Activated T-helper 1 cell treated with Interleukin-2 at 50 U/mL for 16 hours (primary cell): ENCODE measurements around the gene COASY.
"Not testable (repeated sequence)": the region's sequence is repeated elsewhere in the genome, so short reads cannot be mapped to it uniquely, and the experiment has no call there.

Experiments
- DNase-seq: peaks from one replicate; pipeline ENCODE4 v3.0.0-alpha.2; 2020; ENCODE audit warnings: low read depth

Gene COASY

GRCh38 chr17:42531455-42532354, 30.2 kb upstream of the COASY start:
- DNase-seq, result peak; percentile 43

GRCh38 chr17:42535155-42536047, 26.5 kb upstream of the COASY start:
- no peak for DNase-seq

DNA sequence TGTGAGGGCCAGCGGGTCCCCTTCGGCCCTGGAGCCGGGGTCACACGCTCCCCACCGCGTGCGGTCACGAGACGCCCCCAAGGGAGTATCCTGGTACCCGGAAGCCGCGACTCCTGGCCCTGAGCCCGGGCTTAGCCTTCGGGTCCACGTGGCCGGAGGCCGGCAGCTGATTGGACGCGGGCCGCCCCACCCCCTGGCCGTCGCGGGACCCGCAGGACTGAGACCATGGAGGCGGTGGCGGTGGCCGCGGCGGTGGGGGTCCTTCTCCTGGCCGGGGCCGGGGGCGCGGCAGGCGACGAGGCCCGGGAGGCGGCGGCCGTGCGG, 25.9 kb upstream of the COASY start, which contains the start of gene NAGLU:
NAGLU (plus strand) TSS at position 194 of the 324 bp plus-strand sequence; CDS start at position 226, 32 bp downstream.
- DNase-seq, result peak; percentile 70

GRCh38 chr17:42536372-42537155, 25.4 kb upstream of the COASY start:
- DNase-seq, result peak; percentile 54

DNA sequence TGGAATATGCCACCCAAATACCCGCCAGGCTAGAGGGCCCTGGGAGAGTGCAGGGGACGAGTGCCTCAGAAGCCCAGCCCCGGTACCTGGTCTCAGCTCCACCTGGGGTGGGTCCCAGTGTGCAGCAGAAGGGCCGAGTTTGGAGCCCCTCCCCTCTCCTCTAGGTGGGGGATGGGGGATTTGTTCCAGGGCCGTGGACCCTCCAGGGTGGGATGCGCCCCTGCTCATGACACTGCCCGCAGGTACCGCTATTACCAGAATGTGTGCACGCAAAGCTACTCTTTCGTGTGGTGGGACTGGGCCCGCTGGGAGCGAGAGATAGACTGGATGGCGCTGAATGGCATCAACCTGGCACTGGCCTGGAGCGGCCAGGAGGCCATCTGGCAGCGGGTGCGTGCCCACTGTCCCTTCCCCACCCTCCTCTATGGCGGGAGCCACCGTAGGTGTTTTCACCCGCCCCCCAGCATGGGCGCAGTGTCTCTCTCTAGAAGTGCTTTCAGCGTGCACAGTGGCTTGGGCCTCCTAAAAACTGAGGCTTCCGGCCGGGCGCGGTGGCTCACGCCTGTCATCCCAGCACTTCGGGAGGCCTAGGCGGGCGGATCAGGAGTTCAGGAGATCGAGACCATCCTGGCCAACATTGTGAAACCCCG, 24.7 kb upstream of the COASY start:
- DNase-seq, result no peak

GRCh38 chr17:42537826-42538451, 24.0 kb upstream of the COASY start:
- no peak for DNase-seq

DNA sequence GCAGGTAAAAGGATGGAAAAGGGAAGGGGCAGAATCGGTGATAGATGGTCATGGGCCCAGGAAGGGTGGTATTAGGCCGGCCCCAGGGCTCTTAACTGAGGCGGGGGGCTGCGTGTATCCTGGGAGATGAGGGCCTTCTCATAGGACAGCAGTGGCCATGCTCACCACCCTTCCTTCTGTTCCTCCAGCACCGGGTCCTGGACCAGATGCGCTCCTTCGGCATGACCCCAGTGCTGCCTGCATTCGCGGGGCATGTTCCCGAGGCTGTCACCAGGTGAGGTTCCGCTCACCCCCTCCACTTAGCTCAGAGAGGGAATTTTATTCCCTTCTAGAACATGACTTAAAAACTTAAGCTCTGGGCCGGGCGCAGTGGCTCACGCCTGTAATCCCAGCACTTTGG, 23.5 kb upstream of the COASY start:
- no peak for DNase-seq

DNA sequence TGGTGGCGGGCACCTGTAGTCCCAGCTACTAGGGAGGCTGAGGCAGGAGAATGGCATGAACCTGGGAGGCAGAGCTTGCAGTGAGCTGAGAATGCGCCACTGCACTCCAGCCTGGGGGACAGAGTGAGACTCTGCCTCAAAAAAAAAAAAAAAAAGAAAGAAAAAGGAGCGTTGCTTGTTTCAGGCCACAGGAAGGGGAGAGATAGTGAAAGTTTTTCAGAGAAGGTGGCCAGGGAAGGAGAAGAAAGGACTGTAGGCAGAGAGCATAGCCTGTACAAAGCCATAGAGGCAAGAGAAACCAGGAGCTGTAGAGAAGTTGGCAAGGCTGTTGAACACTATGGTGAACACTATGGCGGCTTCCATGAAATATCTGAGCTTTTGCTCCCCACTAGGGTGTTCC, 21.4 kb upstream of the COASY start:
- not testable (repeated sequence) for DNase-seq

DNA sequence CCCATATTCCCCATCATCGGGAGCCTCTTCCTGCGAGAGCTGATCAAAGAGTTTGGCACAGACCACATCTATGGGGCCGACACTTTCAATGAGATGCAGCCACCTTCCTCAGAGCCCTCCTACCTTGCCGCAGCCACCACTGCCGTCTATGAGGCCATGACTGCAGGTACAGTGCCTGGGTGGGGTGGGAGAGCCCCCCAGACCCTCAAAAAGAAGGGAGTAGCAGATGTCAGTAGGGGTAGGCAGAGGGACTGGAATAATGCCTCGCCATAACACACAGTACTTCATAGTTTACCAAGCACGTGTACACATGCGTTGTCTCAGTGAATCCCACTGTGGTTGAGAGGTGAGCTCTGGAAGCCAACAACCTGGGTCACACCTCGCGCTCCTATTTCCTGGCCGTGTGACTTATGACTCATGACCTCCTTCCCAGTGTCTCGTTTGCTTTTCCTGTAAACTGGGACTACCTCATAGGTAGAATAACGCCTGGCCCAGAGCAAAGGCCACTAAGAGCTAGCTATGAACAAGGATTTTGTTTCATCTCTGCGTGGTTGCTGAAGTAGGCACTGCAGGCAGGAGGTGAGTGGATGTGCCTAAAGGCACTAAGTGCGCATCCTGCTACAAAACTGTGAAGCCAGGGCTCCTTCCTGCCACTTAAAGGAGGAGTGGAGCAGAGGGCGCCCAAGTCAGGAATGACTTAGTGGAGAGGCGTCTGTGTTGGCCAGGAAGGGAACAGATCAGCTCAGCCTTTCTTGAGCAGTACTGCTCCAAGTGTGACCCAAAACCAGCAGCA, 20.7 kb upstream of the COASY start:
- no peak for DNase-seq

GRCh38 chr17:42543190-42544079, 18.5 kb upstream of the COASY start:
- no peak for DNase-seq

- no peak for DNase-seq
Measured at GRCh38 chr17:42544874-42545283, 17.1 kb upstream of the COASY start.

GRCh38 chr17:42545755-42546505, 16.0 kb upstream of the COASY start:
- DNase-seq, result not testable (repeated sequence)

DNA sequence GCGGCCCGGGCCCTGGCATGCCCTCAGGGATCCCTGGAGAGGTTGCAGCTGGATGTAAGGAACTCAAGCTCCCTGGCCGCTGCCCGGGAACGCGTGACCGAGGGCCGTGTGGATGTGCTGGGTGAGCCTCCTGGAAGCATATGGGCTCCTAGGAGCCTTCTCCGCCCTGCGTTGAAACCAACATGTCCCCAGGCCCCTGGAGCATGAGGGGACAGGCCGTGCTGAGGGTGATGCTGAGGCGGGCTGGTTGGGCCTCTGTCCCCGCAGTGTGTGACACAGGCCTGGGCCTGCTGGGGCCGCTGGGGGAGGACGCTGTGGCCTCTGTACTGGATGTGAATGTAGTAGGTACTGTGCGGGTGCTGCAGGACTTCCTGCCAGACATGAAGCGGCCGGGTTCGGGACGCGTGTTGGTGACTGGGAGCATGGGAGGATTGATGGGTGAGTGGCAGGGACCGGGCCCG, 14.9 kb upstream of the COASY start:
- no peak for DNase-seq

GRCh38 chr17:42547698-42548069, 14.3 kb upstream of the COASY start:
- no peak for DNase-seq

DNA sequence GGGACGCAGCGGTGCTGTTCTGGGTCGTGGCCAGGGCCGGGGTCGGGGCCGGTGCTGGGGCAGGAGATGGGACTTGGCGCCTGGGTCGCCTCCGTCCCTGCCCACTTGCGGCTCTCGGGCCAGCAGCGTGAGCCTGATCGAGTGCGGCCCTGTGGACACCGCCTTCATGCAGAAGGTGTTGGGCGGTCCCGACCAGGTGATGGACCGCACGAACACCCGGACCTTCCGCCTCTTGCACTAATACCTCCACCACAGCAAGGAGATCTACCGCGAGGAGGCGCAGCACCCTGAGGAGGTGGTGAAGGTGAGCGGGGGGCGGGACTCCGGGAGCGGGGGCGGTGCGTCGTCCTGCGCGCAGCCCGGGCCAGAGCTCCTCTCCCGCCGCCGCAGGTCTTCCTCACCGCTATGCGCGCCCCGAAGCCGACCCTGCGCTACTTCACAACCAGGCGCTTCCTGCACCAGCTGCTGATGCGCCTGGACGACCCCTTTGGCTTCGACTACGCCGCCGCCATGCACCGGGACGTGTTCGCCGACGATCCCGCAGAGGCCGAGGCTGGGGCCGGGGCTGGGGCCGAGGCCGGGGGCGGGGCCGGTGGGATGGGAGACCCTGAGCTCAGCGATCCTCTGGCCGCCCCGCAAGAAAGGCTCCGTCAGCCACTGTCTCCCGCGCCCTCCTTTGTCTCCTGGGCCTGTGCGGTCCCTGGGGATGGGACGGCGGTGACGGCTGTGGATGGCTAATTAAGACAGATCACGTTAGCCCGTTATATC, 13.7 kb upstream of the COASY start:
- peak; percentile 70 for DNase-seq

DNA sequence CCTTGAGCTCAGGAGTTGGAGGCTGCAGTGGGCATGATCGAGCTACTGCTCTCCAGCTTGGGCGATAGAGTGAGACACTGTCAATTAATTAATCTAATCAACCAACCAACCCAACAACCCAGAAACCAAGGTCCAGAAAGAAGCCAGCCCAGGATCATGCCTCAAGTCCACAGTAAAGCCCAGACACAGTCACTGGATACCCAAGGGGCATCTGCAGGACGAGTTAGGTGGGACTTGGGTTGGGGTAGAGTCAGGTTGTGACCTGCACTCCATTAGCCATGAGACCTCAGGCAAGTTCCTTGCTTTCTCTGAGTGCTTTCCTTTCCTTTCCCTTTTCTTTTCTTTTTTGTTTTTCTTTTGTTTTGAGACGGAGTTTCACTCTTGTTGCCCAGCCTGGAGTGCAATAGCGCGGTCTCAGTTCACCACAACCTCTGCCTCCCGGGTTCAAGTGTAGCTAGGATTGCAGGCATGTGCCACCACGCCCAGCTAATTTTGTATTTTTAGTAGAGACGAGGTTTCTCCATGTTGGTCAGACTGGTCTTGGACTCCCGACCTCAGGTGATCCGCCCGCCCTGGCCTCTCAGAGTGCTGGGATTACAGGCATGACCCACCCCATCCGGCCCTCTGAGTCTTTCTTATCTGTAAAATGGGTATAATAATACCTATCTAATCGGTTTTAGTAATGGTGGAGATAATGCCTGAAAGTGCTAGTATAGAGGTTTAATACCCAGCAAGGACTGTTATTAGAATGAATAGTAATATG, 12.8 kb upstream of the COASY start:
- no peak for DNase-seq

GRCh38 chr17:42552736-42553135, 9.2 kb upstream of the COASY start, which contains the start of gene HSD17B1:
HSD17B1 (plus strand) TSS chr17:42552923; CDS start chr17:42552934, 11 bp downstream.
- DNase-seq, result not testable (repeated sequence)
